ENCODE measurements around the gene MYO9B. TPM values are rescaled to one million over a fixed set of nuclear protein-coding genes. Genes with fewer than 3 reads are reported as not detected.
A peak's percentile ranks its signal among the peaks of the same experiment; 100 is the strongest.

Gene MYO9B
- total RNA-seq, 1 donor from 2014 or later, result 30.7 TPM

DNA sequence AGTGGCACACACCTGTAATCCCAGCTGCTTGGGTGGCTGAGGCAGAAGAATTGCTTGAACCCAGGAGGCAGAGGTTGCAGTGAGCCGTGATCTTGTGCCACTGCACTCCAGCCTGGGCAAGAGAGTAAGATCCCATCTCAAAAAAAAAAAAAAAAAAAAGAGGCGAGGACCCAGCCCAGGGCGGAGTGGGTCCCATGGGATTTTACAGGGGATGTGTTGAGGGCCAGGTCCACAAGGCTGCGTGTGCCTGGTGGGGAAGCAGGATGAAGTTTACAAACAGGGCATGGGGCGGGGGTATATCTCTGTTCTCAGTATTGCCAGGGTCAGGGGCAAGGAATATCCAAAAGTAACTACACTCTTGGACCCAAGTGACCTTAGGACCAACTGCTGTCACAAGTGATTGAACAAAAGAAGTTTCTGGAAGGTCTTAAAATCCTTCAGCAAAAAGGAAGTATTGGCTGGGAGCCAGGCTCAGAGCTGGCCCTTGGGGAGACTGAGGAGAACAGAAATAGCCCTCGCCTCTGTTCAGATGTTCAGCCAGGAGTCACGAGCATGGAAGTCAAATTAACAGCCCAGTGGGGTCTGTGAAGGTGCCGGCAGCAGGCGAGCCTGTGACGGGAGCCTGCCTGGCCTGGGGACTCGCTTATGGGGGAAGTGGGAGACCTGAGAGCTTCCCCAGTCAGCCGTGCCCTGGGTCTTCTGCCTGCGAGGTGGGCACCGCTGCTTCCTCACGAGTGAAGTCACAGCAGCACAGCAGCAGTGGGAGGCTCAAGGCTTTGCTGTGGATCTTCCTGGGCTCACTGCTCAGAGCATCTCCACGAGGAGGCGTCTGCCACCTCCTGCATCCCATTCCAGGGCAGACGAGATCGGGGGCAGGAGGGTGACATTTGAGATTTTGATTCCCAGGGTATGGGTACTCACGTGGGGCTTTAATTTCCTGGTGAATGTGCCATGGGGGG is 6.4 kb downstream of the MYO9B start:
- TF ChIP-seq, protein P1, sequence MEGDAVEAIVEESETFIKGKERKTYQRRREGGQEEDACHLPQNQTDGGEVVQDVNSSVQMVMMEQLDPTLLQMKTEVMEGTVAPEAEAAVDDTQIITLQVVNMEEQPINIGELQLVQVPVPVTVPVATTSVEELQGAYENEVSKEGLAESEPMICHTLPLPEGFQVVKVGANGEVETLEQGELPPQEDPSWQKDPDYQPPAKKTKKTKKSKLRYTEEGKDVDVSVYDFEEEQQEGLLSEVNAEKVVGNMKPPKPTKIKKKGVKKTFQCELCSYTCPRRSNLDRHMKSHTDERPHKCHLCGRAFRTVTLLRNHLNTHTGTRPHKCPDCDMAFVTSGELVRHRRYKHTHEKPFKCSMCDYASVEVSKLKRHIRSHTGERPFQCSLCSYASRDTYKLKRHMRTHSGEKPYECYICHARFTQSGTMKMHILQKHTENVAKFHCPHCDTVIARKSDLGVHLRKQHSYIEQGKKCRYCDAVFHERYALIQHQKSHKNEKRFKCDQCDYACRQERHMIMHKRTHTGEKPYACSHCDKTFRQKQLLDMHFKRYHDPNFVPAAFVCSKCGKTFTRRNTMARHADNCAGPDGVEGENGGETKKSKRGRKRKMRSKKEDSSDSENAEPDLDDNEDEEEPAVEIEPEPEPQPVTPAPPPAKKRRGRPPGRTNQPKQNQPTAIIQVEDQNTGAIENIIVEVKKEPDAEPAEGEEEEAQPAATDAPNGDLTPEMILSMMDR (IDR thresholded peaks at IDR 0.05; ENCODE audit: borderline replicate concordance), result peak; percentile 30
- H3K4me3 ChIP-seq, result peak overlapping the region; percentile 49
- H3K4me1 ChIP-seq, result peaks cover 67% of the 10 kb centered on the region
- no peaks in the 10 kb centered on the region for H3K27me3 ChIP-seq (ENCODE audit: low read depth)
- intact Hi-C loops (cut with micrococcal nuclease), result loop anchor here (5.0 kb wide), 1 partner anchor 50 kb away; no protein-coding TSS in a partner anchor
- peak overlapping the region; percentile 75 for H3K27ac ChIP-seq (replicated peaks)
- H3K9me3 ChIP-seq (replicated peaks), result no peaks in the 10 kb centered on the region
- peak; percentile 62 for DNase-seq
- H3K36me3 ChIP-seq, result peaks cover 11% of the 10 kb centered on the region

DNA sequence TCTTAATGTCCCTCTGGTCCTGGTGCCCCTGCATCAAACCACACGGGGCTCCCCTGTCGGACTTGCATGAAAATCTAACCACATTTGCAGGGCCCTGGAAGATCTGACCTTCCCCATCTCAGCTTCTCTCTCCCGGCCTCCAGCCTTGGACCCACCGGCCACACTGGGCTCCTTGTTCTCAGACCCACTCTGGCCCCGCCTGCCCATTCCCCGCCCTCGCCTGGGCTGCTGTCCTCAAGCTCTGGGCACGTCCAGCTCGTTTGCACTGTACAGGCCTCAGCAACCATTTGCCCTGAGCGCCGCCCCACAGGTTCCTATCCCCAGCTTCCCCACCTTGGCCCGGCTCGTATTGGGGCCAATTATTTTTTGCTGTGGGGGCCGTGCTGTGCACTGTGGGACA is 10.5 kb downstream of the MYO9B start:
- no peak overlapping the region for H3K27ac ChIP-seq (replicated peaks)
- no peaks in the 10 kb centered on the region for H3K27me3 ChIP-seq (ENCODE audit: low read depth)
- H3K4me3 ChIP-seq, result no peak overlapping the region
- TF ChIP-seq, protein P1 (IDR thresholded peaks at IDR 0.05; ENCODE audit: borderline replicate concordance), result no peak
- DNase-seq, result no peak
- intact Hi-C loops (cut with micrococcal nuclease), result no loop called here
- H3K4me1 ChIP-seq, result peaks cover 45% of the 10 kb centered on the region
- H3K36me3 ChIP-seq, result peaks cover 11% of the 10 kb centered on the region
- no peaks in the 10 kb centered on the region for H3K9me3 ChIP-seq (replicated peaks)

DNA sequence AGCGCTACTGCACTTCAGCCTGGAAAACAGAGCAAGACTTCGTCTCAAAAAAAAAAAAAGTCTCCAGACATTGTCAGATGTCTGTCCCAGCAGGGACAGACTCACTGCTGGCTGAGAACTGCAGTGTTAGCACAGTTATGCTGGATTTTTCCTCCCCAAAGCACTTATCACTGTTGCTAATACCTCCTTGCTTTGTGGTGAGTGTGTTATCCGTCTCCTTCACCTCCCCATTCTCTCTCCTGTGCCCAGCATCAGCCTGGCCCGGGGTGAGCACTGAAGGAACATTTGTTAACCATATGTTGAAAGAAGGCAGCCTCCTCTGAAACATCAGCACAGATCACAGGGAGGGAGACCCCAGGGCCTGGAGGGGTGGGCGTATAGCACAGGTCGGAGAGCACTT is 11.3 kb downstream of the MYO9B start:
- no peak overlapping the region for H3K4me3 ChIP-seq
- H3K27ac ChIP-seq (replicated peaks), result no peak overlapping the region
- TF ChIP-seq, protein P1 (IDR thresholded peaks at IDR 0.05; ENCODE audit: borderline replicate concordance), result no peak
- H3K9me3 ChIP-seq (replicated peaks), result no peaks in the 10 kb centered on the region
- intact Hi-C loops (cut with micrococcal nuclease), result no loop called here
- H3K36me3 ChIP-seq, result peaks cover 11% of the 10 kb centered on the region
- peaks cover 44% of the 10 kb centered on the region for H3K4me1 ChIP-seq
- no peaks in the 10 kb centered on the region for H3K27me3 ChIP-seq (ENCODE audit: low read depth)
- no peak for DNase-seq

DNA sequence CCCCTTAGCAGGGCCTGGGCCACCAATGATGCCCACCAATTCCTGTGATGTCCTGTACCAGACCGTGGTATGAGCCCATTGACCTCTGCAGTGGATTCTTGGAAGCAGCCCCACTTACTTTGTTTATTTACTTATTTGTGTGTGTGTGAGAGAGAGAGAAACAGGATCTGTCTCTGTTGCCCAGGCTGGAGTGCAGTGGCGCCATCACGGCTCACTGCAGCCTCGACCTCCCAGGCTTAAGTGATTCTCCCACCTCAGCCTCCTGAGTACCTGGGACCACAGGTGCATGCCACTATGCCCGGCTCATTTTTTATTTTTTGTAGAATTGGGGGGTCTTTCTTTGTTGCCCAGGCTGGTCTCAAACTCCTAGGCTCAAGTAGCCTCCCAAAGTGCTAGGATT is 13.0 kb downstream of the MYO9B start:
- Histone ChIP-seq H3K4me3 (no peak overlapping the region), H3K4me1 (peaks cover 31% of the 10 kb centered on the region), H3K27me3 (ENCODE audit: low read depth) (no peaks in the 10 kb centered on the region), H3K9me3 (replicated peaks) (no peaks in the 10 kb centered on the region), H3K27ac (replicated peaks) (no peak overlapping the region), H3K36me3 (peaks cover 11% of the 10 kb centered on the region)
- no peak for DNase-seq
- TF ChIP-seq, protein P1 (IDR thresholded peaks at IDR 0.05; ENCODE audit: borderline replicate concordance), result no peak
- intact Hi-C loops (cut with micrococcal nuclease), result no loop called here

DNA sequence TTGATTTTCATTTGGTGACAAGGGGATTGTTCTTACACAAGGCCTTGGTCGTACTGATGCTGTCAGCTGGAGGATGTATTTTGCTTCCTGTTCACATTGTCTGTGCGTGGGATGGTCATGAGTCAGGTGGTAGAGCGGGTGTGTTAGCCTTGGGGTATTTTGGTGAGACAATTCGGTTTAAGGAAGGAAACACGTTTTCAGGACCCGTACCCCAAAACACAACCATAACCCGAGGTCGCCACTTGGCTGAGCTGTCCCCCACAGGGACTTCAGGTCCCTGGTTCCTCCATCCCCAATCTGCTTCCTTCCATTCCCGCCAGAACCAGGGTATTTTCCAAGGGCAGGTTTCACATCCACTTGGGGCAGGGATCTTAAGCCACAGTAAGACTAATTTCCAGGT is 15.0 kb downstream of the MYO9B start:
- Histone ChIP-seq H3K9me3 (replicated peaks) (no peaks in the 10 kb centered on the region), H3K27me3 (ENCODE audit: low read depth) (no peaks in the 10 kb centered on the region), H3K27ac (replicated peaks) (no peak overlapping the region), H3K4me3 (no peak overlapping the region), H3K36me3 (peaks cover 11% of the 10 kb centered on the region), H3K4me1 (peaks cover 46% of the 10 kb centered on the region)
- TF ChIP-seq, protein P1 (IDR thresholded peaks at IDR 0.05; ENCODE audit: borderline replicate concordance), result no peak
- intact Hi-C loops (cut with micrococcal nuclease), result no loop called here
- no peak for DNase-seq
